Skeletal muscle satellite cell (primary cell): ENCODE measurements around the gene MB.

Experiments
- H3K27me3 ChIP-seq: 2 replicates; pipeline ENCODE4 v1.7.0; 2013; ENCODE audit warnings: low read length; ENCODE audit not compliant: control insufficient read depth, insufficient read depth
- H3K36me3 ChIP-seq: 2 replicates; pipeline ENCODE4 v1.7.0; 2013; ENCODE audit warnings: mild to moderate bottlenecking, control low read depth, low read length; ENCODE audit not compliant: insufficient read depth
- H3K4me1 ChIP-seq: 2 replicates; pipeline ENCODE4 v1.7.0; 2013; ENCODE audit warnings: low read length; ENCODE audit not compliant: control insufficient read depth, insufficient read depth
- H3K4me2 ChIP-seq: 2 replicates; pipeline ENCODE4 v1.7.0; 2013; ENCODE audit warnings: mild to moderate bottlenecking, low read length
- H3K4me3 ChIP-seq: 2 replicates; pipeline ENCODE4 v1.7.0; 2013; ENCODE audit warnings: low read length
- H3K9ac ChIP-seq: 2 replicates; pipeline ENCODE4 v1.7.0; 2013; ENCODE audit warnings: mild to moderate bottlenecking, low read depth, low read length, moderate library complexity
- H3K9me3 ChIP-seq: replicated peaks from 2 replicates; pipeline ENCODE4 v1.7.0; 2013; ENCODE audit warnings: mild to moderate bottlenecking, control low read depth, low read length

Gene MB

GRCh38 chr22:35589756-35590093 lies 27.4 kb downstream of the MB start:
- H3K4me3 ChIP-seq = no peak overlapping the region
- H3K9me3 ChIP-seq = no peaks in the 10 kb centered on the region
- peaks cover 7% of the 10 kb centered on the region for H3K27me3 ChIP-seq
- H3K4me1 ChIP-seq = peaks cover 10% of the 10 kb centered on the region
- no peak overlapping the region for H3K4me2 ChIP-seq
- no peaks in the 10 kb centered on the region for H3K36me3 ChIP-seq
- no peak overlapping the region for H3K9ac ChIP-seq

GRCh38 chr22:35589071-35589755 lies 27.9 kb downstream of the MB start:
- Histone ChIP-seq H3K4me2 (no peak overlapping the region), H3K9ac (no peak overlapping the region)

GRCh38 chr22:35587896-35588295 lies 29.2 kb downstream of the MB start:
- Histone ChIP-seq H3K9ac (no peak overlapping the region), H3K27me3 (no peaks in the 10 kb centered on the region), H3K4me2 (no peak overlapping the region), H3K4me1 (peaks cover 10% of the 10 kb centered on the region), H3K4me3 (no peak overlapping the region), H3K9me3 (no peaks in the 10 kb centered on the region), H3K36me3 (no peaks in the 10 kb centered on the region)

More at GRCh38 chr22:35589071-35589755, 27.9 kb downstream of the MB start:
- Histone ChIP-seq H3K9me3 (no peaks in the 10 kb centered on the region), H3K4me1 (peaks cover 10% of the 10 kb centered on the region), H3K36me3 (no peaks in the 10 kb centered on the region), H3K27me3 (peaks cover 4% of the 10 kb centered on the region), H3K4me3 (no peak overlapping the region)

GRCh38 chr22:35587447-35587870 lies 29.7 kb downstream of the MB start:
- Histone ChIP-seq H3K36me3 (no peaks in the 10 kb centered on the region), H3K4me3 (no peak overlapping the region), H3K4me1 (peaks cover 10% of the 10 kb centered on the region), H3K9ac (no peak overlapping the region), H3K9me3 (no peaks in the 10 kb centered on the region), H3K4me2 (no peak overlapping the region), H3K27me3 (no peaks in the 10 kb centered on the region)

GRCh38 chr22:35586771-35587170 lies 30.4 kb downstream of the MB start:
- H3K9me3 ChIP-seq = no peaks in the 10 kb centered on the region
- H3K27me3 ChIP-seq = no peaks in the 10 kb centered on the region
- no peak overlapping the region for H3K4me3 ChIP-seq
- H3K36me3 ChIP-seq = no peaks in the 10 kb centered on the region
- H3K9ac ChIP-seq = no peak overlapping the region
- H3K4me1 ChIP-seq = peaks cover 10% of the 10 kb centered on the region
- H3K4me2 ChIP-seq = no peak overlapping the region

GRCh38 chr22:35582861-35583670 lies 34.1 kb downstream of the MB start:
- Histone ChIP-seq H3K9me3 (no peaks in the 10 kb centered on the region), H3K4me2 (no peak overlapping the region), H3K9ac (no peak overlapping the region), H3K4me1 (no peaks in the 10 kb centered on the region), H3K4me3 (no peak overlapping the region), H3K36me3 (no peaks in the 10 kb centered on the region), H3K27me3 (peaks cover 3% of the 10 kb centered on the region)

GRCh38 chr22:35582218-35582860 lies 34.8 kb downstream of the MB start:
- Histone ChIP-seq H3K36me3 (no peaks in the 10 kb centered on the region), H3K4me1 (no peaks in the 10 kb centered on the region), H3K4me3 (no peak overlapping the region), H3K9me3 (no peaks in the 10 kb centered on the region), H3K4me2 (no peak overlapping the region), H3K9ac (no peak overlapping the region), H3K27me3 (peaks cover 3% of the 10 kb centered on the region)

- no peak overlapping the region for H3K4me2 ChIP-seq
- H3K4me3 ChIP-seq = no peak overlapping the region
- no peaks in the 10 kb centered on the region for H3K4me1 ChIP-seq
- no peaks in the 10 kb centered on the region for H3K36me3 ChIP-seq
- peaks cover 3% of the 10 kb centered on the region for H3K27me3 ChIP-seq
- H3K9me3 ChIP-seq = no peaks in the 10 kb centered on the region
- H3K9ac ChIP-seq = no peak overlapping the region
Observed at GRCh38 chr22:35581023-35581413, 36.1 kb downstream of the MB start.

- Histone ChIP-seq H3K4me1 (no peaks in the 10 kb centered on the region), H3K4me2 (no peak overlapping the region), H3K27me3 (peaks cover 8% of the 10 kb centered on the region), H3K4me3 (no peak overlapping the region), H3K9ac (no peak overlapping the region), H3K9me3 (no peaks in the 10 kb centered on the region), H3K36me3 (no peaks in the 10 kb centered on the region)
Observed at GRCh38 chr22:35580351-35581022, 36.6 kb downstream of the MB start.

- H3K36me3 ChIP-seq = no peaks in the 10 kb centered on the region
- no peaks in the 10 kb centered on the region for H3K9me3 ChIP-seq
- H3K4me1 ChIP-seq = no peaks in the 10 kb centered on the region
- H3K4me3 ChIP-seq = no peak overlapping the region
- H3K9ac ChIP-seq = no peak overlapping the region
- no peak overlapping the region for H3K4me2 ChIP-seq
- peaks cover 22% of the 10 kb centered on the region for H3K27me3 ChIP-seq
Observed at GRCh38 chr22:35578836-35579575, 38.1 kb downstream of the MB start.
